ENCODE results near the gene ALAS2.
"Not testable (repeated sequence)": the region's sequence is repeated elsewhere in the genome, so short reads cannot be mapped to it uniquely, and the experiment has no call there.

The ALAS2 gene, protein sequence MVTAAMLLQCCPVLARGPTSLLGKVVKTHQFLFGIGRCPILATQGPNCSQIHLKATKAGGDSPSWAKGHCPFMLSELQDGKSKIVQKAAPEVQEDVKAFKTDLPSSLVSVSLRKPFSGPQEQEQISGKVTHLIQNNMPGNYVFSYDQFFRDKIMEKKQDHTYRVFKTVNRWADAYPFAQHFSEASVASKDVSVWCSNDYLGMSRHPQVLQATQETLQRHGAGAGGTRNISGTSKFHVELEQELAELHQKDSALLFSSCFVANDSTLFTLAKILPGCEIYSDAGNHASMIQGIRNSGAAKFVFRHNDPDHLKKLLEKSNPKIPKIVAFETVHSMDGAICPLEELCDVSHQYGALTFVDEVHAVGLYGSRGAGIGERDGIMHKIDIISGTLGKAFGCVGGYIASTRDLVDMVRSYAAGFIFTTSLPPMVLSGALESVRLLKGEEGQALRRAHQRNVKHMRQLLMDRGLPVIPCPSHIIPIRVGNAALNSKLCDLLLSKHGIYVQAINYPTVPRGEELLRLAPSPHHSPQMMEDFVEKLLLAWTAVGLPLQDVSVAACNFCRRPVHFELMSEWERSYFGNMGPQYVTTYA

DNA sequence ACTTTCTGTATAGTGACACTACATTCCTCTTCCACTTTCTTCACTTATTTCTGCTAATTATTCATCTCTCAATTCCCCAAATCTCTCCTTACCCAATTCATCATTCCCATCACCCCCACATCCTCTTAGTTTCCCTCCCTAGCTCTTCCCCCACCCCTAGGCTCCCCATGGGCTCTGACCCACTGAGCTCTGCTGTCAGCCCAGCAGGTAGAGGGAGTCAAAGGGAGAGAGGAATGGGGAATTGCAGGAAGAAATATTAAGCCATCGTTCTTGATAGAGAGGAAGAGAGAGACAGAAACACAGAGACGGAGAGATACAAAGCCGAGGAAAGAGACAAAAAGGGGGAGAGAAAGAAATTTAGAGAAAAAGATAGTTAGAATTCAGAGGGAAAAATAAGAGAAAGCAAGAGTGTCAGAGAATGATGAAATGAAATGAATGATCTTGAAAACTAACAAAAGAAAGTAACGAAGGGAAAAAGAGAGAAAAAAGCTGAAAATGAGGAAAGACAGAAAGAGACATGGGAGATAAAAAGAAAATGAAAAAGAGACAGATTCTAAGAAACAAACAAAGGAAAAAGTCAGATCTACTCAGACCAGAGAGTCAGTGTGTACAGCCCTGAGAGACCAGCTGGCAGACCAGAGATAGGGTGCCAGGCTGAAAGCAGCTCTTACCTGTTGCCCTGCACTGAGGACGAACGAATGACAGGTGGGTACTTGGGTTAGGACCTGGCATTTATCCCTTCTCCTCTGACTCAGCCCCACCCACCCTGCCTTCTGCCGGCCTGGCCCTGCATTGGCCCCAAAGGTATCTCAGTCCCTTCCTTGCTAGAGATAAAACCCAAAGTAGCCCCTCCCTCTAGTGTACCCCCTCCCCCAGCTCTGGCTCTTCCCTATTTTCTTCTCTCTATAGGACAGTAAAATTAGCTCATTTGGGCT is at the start of gene ALAS2:
ALAS2 (minus strand) TSS at position 707 of the 935 bp plus-strand sequence. CDS start 4,977 bp downstream, outside the sequence.
- no peak for DNase-seq (ENCODE audit: low read depth)

DNA sequence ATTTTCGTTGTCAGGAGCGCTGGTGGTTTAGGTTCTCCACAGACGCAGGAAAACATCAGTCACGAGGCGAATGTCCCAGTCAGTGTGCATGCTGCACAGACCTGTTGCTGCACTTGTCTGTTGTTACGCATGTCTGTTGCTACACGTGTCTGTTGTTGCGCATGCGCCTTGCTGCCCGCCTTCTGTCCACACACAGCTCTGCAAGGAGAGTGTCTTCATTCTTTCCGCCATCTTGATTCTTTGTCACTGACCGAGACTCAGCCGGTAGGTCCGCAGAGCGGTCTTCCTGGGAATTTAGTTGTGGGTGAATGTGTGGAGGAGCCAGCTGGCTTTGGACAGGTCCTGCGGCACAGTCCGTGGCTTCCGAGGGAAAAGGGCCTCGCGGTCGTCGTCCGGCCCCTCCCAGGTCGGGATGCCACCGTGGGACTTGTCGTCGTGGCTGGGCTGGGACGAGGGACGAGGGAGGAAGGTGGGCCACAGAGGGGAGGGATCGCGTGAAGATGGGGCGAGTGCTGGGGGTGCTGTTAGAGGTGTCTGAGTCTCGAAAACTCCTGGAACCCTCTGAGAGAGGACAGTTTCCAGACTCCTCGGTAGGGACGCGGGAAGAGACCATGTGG is 44.2 kb upstream of the ALAS2 start, which contains the start of gene PAGE2B:
PAGE2B (plus strand) TSS at position 180 of the 617 bp plus-strand sequence. CDS start 1,012 bp downstream, outside the sequence.
- no peak for DNase-seq (ENCODE audit: low read depth)

DNA sequence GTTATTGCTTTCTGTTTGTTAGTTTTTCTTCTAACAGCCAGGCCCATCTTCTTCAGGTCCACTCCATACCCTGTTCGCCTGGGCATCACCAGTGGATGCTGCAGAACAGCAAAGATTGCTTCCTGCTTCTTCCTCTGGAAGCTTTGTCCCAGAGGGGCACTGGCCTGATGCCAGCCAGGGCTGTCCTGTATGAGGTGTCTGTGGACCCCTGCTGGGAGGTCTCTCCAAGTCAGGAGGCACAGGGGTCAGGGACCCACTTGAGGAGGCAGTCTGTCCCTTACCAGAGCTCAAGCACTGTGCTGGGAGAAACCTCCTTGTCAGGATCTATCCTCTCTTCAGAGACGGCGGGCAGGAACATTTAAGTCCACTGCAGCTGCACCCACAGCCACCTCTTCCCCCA is 41.5 kb upstream of the ALAS2 start:
- no peak for DNase-seq (ENCODE audit: low read depth)

DNA sequence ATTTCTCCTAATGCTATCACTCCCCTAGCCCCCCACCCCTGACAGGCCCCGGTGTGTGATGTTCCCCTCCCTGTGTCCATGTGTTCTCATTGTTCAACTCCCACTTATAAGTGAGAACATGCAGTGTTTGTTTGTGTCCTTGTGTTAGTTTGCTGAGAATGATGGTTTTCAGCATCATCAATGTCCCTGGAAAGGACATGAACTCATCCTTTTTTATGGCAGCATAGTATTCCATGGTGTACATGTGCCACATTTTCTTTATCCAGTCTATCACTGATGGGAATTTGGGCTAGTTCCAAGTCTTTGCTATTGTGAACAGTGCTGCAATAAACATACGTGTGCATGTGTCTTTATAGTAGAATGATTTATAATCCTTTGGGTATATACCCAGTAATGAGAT is 36.4 kb upstream of the ALAS2 start:
- DNase-seq (ENCODE audit: low read depth), result not testable (repeated sequence)

DNA sequence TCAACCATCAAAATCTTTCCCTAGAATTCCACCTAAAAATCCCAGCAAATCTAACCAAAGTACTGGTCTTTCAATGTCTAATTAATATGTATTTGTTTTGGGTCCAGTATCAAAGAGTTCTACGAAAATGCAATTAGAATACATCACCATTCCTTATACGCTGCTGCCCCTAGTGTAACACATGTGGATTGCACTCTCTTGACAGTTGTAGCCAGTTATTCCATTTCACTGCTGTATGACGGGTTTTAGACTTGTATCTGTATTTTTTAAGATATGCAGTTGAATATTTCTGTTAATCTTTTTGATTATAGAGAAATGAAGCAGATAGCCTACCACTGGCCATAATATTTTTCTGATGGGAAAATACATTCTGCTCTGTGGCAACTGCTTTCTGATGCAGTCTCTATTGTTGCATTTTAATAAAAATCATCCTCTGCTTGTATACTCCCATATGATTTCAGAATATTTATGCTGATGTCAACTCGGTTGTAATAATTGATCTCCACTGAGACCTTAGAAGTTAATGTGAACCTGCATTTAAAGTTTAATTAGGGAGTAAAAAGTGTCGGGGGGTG is 27.0 kb upstream of the ALAS2 start:
- peak; percentile 34 for DNase-seq (ENCODE audit: low read depth)

DNA sequence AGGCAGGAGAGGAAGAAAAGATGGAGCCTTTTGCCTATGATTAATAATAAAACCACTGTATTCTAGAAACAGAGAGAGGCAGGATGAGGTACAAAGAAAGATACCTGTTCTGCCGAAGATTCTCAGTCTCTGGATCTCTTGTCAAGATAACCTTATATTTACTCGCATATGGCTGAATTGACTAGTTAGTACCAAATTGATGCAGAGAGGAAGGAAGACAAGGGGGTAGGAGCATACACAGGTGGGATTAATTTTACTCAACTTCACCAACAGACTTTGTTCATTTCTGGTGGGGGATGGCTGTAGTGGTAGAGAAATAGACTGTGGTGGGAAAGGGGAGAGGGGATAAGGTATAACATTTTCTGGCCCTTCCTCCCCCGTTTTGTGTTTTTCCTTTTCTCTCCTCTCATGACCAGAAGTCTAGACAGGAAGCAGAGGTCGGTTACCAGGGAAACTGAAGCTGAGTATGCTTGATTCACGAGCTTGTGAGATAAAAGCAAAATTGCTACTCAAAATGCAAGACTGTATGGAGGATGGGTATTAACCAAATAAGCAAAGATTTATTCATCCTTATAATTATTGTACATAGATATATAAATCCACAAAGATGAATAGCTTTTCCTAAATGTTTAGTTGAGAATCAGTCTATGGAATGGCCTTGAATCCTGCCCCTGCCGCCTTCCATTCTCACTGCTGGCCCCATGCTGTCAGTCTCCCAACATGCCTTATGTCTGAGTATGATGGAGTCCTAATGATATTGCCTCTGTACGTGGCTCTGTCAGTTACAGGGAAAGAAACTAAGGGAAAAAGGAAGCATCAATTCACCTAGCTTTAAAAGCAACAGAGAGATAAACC is 26.3 kb upstream of the ALAS2 start:
- DNase-seq (ENCODE audit: low read depth), result peak; percentile 8

DNA sequence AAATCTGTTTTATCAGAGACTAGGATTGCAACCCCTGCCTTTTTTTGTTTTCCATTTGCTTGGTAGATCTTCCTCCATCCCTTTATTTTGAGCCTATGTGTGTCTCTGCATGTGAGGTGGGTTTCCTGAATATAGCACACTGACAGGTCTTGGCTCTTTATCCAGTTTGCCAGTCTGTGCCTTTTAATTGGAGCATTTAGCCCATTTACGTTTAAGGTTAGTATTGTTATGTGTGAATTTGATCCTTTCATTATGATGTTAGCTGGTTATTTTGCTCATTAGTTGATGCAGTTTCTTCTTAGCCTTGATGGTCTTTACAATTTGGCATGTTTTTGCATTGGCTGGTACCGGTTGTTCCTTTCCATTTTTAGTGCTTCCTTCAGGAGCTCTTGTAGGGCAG is 19.8 kb upstream of the ALAS2 start:
- not testable (repeated sequence) for DNase-seq (ENCODE audit: low read depth)

DNA sequence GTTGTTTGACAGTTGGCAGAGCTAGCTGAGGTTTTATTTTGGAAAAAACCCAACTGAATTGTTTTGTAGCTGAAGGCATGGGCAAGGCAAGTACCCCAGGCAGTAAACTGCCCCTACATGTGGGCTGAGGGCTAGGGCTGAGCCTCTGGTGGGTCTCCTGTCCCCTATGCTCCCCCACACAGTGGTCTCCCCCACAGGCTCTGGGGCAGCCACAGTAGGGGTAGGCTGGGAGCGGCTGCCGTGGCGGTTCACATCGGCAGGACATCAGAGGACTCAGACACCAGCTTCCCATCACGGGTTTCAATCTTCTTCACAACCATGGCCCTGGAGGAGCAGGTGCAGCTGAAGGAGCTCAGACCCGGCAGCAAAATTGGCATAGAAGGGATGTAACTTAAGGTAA is 10.7 kb upstream of the ALAS2 start:
- no peak for DNase-seq (ENCODE audit: low read depth)

DNA sequence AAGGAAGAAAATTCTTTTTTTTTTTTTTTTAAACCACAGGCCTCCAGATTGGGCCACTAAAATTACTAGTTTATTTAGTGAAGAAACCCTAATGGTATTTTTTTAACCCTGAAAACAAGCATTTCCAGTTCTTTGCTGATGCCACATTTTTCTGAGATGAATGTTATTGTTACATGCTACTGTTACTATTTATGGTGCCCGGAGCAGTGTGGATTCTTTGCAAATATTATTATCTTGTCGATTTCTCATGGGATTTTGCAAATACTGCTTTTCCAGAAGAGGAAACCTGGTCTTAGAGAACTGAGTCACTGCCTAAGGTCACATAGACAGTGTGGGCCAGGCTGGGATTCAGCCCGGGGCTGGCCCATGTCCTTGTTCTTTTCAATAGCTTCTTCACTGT is 8.7 kb upstream of the ALAS2 start:
- DNase-seq (ENCODE audit: low read depth), result no peak

DNA sequence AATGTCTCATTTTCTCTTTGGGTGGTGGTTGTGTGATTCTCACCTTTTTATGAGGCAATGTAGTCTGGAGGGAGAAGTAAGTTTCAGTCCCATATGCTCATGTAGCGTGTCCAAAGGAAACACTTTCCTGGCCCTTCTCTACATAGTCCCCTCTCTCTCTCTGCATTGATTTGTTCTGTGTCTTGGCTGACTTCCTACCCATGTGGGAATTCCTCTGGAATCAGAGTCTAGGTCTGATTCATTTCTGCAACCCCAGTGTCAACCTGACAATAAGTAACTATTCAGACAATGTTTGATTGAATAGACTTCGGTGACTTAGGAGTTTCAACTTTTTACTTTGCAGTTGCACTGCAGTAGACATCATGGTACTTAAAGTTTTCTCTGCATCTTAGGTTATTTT is 2.7 kb upstream of the ALAS2 start:
- no peak for DNase-seq (ENCODE audit: low read depth)

DNA sequence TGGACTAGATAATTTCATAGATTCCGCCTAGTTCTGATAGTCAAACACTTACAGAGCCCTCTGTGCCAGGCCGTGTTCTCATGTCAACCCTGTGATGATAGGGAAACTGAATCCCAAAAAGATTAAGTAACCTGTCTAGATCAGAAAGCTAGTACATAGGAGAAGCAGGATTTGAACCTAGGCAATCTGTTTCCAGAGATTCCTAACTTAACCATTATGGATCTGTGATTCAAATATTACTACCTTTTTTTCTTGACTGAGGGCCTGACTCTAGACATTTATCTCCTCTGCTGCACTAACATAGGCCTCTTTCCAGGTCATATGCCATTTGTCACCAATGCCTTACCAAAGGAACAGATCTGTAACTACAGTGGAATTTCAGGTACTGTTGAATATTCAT is 1.5 kb downstream of the ALAS2 start:
- no peak for DNase-seq (ENCODE audit: low read depth)

DNA sequence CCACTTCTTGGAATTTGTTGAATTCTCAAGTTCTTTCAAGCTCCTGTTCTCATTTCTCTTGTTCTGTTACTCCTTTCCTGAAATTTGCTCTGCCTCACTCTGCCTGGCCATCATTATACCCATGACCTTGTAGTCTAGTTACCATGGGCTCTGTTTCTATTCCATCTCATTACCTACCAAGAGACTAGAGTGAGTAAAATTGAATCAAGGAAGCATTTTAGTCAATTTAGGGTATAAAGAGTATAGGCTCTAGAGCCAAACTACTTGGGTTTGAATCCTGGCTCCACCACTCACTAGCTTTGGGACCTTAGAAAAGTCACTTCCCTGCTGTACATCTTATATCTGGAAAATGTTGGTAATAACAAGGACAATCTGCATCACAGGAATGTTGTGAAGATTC is 2.2 kb downstream of the ALAS2 start:
- DNase-seq (ENCODE audit: low read depth), result no peak

DNA sequence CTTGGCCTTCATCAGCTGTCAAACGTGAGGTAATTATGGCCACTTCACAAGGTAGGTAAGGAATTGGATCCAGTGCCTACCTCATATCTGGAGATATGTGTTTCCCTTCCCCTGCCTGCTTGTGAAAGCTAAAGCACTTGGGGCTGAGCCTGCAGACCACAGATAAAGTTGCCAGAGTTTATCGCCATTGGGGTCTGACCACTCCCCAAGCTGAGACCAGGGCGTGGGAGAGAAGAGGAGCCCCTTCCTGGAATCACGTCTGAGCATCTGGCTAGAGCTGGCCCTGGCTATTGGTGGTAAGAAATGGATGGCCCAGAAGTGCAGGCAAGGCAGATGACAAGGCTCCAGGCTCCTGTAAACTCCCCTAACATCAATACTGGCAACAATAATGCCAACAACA is 2.7 kb downstream of the ALAS2 start:
- DNase-seq (ENCODE audit: low read depth), result no peak

DNA sequence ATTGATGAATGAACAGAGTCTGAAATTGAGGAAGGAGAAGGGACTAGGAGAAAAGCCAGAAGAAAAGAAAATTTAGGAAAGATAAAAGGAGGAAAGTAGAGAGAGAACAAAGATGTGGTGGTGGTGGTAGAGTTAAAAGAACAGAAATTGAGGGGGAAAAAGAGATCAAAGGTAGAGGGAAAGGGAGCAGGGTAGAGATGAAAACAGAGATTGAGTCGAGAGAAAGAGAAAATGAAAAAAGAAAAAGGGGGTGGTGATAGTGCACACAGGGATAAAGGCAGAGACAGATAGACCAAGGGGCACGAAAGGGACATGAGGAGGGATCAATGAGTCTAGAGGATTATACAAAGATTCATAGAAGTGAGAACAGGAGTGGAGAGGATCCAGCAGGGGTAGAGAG is 3.9 kb downstream of the ALAS2 start:
- DNase-seq (ENCODE audit: low read depth), result no peak

DNA sequence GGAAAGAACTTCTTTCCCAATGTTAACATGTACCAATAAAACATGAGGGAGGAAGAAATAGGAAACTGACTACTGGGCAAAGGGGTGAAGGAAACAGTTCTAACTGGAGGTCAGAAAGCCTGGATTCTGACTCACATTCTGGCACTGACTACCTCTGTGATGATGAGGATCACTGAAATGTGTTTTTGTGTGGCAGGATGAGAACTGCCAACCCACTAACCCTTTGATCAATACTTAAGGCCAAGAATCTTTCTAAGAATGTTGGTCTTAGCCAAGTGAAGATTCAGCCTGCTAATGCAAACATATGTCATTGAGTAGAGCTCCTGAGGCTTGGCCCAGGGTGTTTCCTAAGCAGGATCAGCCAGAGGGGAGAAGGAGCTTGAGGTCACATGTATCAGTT is 4.6 kb downstream of the ALAS2 start:
- DNase-seq (ENCODE audit: low read depth), result no peak

DNA sequence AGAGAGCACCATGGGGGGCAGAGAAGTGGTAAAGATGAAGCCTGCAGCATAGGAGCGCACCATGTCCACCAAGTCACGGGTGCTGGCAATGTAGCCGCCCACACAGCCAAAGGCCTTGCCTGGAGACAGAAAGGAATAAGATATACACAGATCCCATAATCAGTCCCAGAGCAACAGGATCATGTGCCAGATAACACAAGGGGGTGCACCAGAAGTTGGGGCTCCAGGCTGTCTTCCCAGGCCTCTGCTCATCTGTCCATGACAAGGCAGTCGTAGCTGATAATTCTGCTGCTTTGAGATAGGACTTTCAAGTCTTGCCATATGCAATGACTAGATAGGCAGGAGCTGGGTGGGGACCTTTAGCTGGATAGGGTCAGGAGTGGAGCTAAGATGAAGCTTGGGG is 15.9 kb downstream of the ALAS2 start:
- DNase-seq (ENCODE audit: low read depth), result no peak

DNA sequence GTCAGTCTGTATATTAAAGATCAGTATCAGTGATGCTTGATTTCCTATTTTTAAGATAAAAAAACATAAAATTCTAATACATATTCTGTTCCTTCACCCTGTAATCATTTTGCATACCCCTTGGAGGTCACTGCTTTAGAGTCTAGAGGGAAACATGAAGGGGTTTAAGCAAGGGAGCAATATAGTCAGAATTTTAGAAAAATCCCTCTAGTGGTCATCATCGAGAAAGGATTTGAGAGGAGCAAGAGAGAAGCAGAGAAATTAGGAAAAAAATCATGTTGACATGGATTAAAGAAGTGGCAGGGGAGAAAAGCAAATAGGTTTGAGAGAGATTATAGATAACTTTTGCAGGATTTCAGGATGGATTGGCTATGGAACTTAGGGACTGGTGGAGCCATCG is 19.5 kb downstream of the ALAS2 start:
- peak; percentile 29 for DNase-seq (ENCODE audit: low read depth)

DNA sequence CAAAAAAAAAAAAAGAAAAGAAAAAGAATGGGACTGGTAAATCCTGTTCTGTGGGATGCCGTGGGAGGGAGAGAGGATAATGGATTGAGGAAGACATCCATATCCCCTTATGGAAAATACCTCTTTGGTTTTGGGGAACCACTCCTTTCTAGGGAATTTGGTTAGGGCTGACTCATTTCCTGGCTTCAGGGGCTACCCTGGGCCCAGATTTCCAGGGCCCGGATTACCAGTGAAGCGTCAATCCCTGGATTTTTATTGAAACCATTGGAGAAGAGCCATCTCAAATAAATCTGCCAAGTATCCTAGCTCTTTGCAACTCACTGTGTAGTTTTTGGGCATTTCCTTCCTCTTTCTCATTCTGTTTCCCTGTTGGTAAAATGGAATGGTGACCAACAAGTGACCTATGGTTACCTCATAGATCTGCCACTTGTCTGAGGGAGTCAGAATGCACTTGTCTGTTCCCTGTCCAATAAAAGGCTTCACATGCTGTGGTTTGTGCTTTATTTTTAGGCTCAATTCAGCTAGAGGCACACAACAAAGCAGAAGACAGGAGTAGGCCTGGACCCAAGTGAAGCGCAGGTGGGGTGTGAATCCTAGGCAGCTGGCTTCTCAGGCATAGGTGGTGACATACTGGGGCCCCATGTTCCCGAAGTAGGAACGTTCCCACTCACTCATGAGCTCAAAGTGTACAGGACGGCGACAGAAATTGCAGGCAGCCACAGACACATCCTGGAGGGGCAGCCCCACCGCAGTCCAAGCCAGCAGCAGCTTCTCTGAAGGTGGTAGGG is 22.0 kb downstream of the ALAS2 start:
- peak; percentile 52 for DNase-seq (ENCODE audit: low read depth)

DNA sequence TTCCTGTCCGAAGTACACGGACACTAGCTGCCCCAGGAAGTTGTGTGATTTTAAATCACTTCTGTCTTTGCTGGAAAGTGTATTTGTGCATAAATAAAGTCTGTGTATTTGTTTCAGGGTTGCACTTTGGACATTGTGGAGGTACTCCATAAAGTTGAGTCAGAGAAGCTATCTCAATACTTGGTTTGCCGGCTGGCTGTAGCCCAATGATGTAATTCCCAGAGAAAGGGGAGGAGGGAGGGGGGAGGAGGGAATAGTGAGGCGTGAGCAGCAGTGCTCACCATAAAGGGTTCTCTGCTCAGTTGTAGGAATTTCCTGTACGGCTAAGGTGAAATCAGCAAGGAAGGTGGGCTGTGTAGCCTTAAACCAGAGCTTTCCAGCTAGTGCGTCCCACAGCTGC is 23.1 kb downstream of the ALAS2 start:
- peak; percentile 61 for DNase-seq (ENCODE audit: low read depth)

Data from ELR (cell line).